ENCODE data around the gene PSD2. TPM values are rescaled to one million over a fixed set of nuclear protein-coding genes. Genes with fewer than 3 reads are reported as not detected.

The PSD2 gene
- polyA plus RNA-seq, 2 donors = 0.02 to 0.04 TPM

DNA sequence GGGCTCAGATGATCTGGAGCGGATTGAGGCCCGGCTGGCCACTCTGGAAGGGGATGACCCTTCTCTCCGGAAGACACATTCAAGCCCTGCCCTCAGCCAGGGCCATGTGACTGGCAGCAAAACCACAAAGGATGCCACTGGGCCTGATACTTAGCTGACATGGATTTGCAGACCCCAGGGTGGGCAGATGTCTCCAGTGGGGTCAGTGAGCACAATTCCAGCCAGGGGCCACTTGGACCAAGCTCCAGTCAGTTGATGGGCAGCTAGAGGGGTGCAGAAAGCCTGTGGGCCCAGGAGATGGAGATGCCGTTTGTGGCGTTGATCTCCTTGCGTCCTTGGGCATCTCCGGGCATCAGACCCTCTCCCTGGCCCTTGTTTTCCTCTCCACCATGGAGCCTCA, 46.7 kb downstream of the PSD2 start:
- H3K4me3 ChIP-seq (ENCODE audit: low read depth in 1 of 2, low read length in 2 of 2) = no peak overlapping the region
- H3K27me3 ChIP-seq (ENCODE audit: control insufficient read depth in 1 of 2, insufficient read depth in 2 of 2, low read length in 2 of 2) = no peaks in the 10 kb centered on the region
- no peaks in the 10 kb centered on the region for H3K4me1 ChIP-seq (ENCODE audit: control insufficient read depth in 2 of 2, insufficient read depth in 2 of 2, low read length in 1 of 2)
- no peaks in the 10 kb centered on the region for H3K36me3 ChIP-seq (ENCODE audit: control insufficient read depth in 2 of 2, insufficient read depth in 2 of 2, low read length in 1 of 2)
- no peak overlapping the region for H3K27ac ChIP-seq (ENCODE audit: low read depth in 2 of 2, low read length in 1 of 2)
- H3K9me3 ChIP-seq (ENCODE audit: control insufficient read depth in 2 of 2, insufficient read depth in 1 of 2, low read depth in 1 of 2, low read length in 1 of 2) = no peaks in the 10 kb centered on the region
- 91 to 93% methylated on average over 7 of the region's 7 CpGs for WGBS, 2 donors

DNA sequence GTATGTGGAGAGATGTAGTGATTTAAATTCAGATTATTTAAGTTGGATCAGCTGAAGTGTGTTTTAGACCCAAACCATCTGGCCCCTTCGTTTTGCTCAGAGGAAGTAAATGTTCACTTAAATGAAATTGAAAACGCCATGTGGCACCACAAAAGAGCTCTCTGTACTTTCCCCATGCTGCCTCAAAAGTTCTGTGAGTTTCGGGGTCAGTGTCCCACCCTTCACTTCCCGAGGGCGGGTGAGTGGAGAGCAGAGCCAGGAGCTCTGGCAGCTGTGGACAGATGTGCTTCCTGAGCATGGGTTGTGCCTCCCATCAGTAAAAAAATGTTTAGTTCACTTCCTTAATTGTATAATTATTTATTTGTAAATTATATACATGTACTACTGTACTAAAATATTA, 48.4 kb downstream of the PSD2 start:
- H3K4me1 ChIP-seq (ENCODE audit: control insufficient read depth in 2 of 2, insufficient read depth in 2 of 2, low read length in 1 of 2) = no peaks in the 10 kb centered on the region
- H3K9me3 ChIP-seq (ENCODE audit: control insufficient read depth in 2 of 2, insufficient read depth in 1 of 2, low read depth in 1 of 2, low read length in 1 of 2) = no peaks in the 10 kb centered on the region
- no peak overlapping the region for H3K4me3 ChIP-seq (ENCODE audit: low read depth in 1 of 2, low read length in 2 of 2)
- H3K36me3 ChIP-seq (ENCODE audit: control insufficient read depth in 2 of 2, insufficient read depth in 2 of 2, low read length in 1 of 2) = no peaks in the 10 kb centered on the region
- H3K27ac ChIP-seq (ENCODE audit: low read depth in 2 of 2, low read length in 1 of 2) = no peak overlapping the region
- WGBS, 2 donors = 45 to 54% methylated on average over 5 of the region's 5 CpGs
- H3K27me3 ChIP-seq (ENCODE audit: control insufficient read depth in 1 of 2, insufficient read depth in 2 of 2, low read length in 2 of 2) = no peaks in the 10 kb centered on the region

DNA sequence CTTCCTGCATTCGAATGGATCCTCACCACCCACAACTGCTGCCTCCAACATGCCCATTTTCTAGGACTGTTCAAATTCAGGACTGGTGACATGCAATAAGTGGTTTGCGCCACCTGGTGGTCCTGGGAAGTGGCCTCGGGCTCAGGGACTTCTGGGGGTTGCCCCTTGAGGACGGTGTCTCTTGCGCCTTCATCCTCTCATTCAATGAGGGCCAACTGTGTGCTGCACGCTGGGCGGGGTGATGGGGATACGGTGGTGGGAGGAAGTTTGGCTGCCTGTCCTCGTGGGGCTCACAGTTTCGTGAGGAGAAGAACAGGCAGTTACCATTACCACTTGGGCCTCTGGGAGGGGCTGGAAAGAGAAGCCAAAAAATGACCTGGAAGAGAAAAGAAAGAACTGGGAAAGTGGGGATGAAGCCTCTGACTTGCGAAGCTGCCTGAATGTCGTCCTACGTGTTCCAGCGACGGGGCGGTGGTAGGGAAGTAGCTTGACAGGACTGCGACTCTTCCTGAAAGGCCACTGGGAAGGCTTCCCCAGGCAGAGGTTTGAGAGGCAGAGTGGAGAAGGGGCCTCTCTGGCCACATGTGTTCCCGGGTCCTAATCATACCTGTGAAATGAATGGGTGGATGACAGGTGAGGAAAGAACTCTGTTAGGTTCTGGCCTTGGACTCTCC, 49.0 kb downstream of the PSD2 start:
- Histone ChIP-seq H3K4me1 (ENCODE audit: control insufficient read depth in 2 of 2, insufficient read depth in 2 of 2, low read length in 1 of 2) (no peaks in the 10 kb centered on the region), H3K27ac (ENCODE audit: low read depth in 2 of 2, low read length in 1 of 2) (no peak overlapping the region), H3K27me3 (ENCODE audit: control insufficient read depth in 1 of 2, insufficient read depth in 2 of 2, low read length in 2 of 2) (no peaks in the 10 kb centered on the region), H3K9me3 (ENCODE audit: control insufficient read depth in 2 of 2, insufficient read depth in 1 of 2, low read depth in 1 of 2, low read length in 1 of 2) (no peaks in the 10 kb centered on the region), H3K36me3 (ENCODE audit: control insufficient read depth in 2 of 2, insufficient read depth in 2 of 2, low read length in 1 of 2) (no peaks in the 10 kb centered on the region), H3K4me3 (ENCODE audit: low read depth in 1 of 2, low read length in 2 of 2) (no peak overlapping the region)
- WGBS, 2 donors = 53 to 58% methylated on average over 18 of the region's 18 CpGs

DNA sequence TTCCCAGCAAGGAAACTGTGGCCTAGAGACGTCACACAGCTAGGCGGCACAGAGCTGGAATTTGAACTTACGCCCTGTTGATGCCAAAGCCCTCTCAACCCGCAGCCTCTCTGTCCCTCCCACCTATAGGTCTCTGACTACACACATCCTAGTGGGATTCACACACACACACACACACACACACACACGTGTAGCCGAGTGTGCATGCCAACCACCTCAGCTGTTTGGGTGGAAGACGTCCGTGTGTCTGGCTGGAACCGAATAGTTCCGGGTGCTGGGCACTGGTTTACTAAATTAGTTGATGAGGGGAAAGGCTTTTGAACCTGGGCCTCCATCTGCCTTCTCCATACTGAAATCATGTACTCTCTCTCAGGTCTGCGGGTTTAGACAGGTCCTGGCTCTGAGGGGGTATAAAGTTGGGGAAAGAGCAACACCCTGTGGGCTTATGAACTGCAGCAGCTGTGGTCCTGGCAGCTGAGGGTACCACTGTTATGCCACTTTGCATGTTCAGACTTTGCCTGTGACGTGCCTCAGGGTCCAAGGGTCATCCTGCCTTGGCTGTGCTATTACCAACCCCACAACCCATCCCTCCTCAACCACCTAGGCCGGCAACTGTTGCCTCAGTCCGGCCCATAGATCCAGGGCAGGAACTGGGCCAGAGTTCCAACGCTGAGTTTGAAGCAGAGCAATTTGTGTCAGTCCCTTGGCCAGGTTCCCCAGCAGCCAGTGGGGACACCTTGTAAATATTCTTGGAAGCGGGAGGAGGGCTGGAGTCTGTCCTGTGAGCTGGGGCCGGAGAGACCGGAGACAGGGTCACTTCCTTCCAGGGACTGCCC, 50.5 kb downstream of the PSD2 start:
- Histone ChIP-seq H3K9me3 (ENCODE audit: control insufficient read depth in 2 of 2, insufficient read depth in 1 of 2, low read depth in 1 of 2, low read length in 1 of 2) (no peaks in the 10 kb centered on the region), H3K4me1 (ENCODE audit: control insufficient read depth in 2 of 2, insufficient read depth in 2 of 2, low read length in 1 of 2) (no peaks in the 10 kb centered on the region), H3K4me3 (ENCODE audit: low read depth in 1 of 2, low read length in 2 of 2) (no peak overlapping the region), H3K36me3 (ENCODE audit: control insufficient read depth in 2 of 2, insufficient read depth in 2 of 2, low read length in 1 of 2) (no peaks in the 10 kb centered on the region), H3K27ac (ENCODE audit: low read depth in 2 of 2, low read length in 1 of 2) (no peak overlapping the region), H3K27me3 (ENCODE audit: control insufficient read depth in 1 of 2, insufficient read depth in 2 of 2, low read length in 2 of 2) (no peaks in the 10 kb centered on the region)
- 51 to 53% methylated on average over 18 of the region's 18 CpGs for WGBS, 2 donors

DNA sequence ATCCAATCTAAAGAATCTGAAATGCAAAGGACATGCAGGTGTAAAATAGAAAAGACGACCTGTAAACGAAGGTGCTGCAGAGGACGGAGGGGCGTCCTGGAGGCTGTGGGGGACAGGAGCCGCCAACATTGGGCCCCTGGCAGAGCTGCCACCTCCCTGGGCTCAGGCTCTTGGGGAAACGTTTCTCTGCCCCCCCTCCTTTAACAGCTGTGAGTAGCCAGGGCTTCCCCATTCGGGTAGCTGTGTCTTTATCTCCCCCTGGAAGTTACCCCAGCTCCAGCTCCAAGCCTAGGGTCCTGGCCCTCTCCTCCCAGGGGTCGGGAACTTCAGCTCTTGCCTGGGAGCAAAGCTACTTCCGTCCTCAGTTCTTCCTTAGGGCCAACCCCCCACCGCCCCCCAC, 51.5 kb downstream of the PSD2 start:
- Histone ChIP-seq H3K36me3 (ENCODE audit: control insufficient read depth in 2 of 2, insufficient read depth in 2 of 2, low read length in 1 of 2) (no peaks in the 10 kb centered on the region), H3K4me1 (ENCODE audit: control insufficient read depth in 2 of 2, insufficient read depth in 2 of 2, low read length in 1 of 2) (no peaks in the 10 kb centered on the region), H3K27me3 (ENCODE audit: control insufficient read depth in 1 of 2, insufficient read depth in 2 of 2, low read length in 2 of 2) (no peaks in the 10 kb centered on the region), H3K4me3 (ENCODE audit: low read depth in 1 of 2, low read length in 2 of 2) (no peak overlapping the region), H3K27ac (ENCODE audit: low read depth in 2 of 2, low read length in 1 of 2) (no peak overlapping the region), H3K9me3 (ENCODE audit: control insufficient read depth in 2 of 2, insufficient read depth in 1 of 2, low read depth in 1 of 2, low read length in 1 of 2) (no peaks in the 10 kb centered on the region)
- WGBS, 2 donors = 57 to 58% methylated on average over 10 of the region's 10 CpGs

DNA sequence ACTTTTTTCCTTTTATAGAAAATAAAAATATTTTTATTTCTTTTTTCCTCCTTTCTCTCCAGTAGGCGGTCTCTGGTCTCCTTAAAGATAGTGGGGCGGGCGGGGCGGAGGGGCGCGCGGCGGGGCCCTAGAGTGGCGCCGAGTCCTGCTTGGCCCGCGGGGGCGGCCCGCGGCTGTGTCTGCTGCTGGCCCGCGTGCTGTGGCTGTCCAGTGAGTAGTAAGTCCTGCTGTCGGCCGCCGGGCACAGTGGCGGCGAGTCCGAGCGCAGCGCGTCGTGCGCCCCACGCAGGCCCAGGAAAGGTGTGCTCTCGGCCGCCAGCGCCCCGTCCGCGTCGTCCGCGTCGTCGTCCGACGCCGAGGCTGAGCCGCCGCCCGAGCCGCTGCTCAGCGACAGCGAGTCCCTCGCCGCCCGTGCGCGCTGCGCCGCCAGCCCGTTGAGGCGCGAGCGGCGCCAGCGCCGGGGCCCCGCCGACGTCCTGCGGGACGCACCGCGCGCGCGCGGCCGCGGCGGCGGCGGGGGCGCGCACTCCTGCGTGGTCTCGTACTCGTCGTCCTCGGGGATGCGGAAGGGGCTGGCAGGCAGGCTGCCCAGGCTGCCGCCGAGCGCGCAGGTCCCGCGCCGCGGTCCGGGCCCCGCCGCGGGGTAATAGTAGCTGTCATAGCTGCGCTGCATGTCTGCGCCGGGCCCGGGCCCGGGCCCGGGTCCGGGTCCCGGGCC, 52.3 kb downstream of the PSD2 start:
- Histone ChIP-seq H3K36me3 (ENCODE audit: control insufficient read depth in 2 of 2, insufficient read depth in 2 of 2, low read length in 1 of 2) (peaks cover 0 to under 1% of the 10 kb centered on the region in 2 donors), H3K27ac (ENCODE audit: low read depth in 2 of 2, low read length in 1 of 2) (peak overlapping the region; percentile 27), H3K9me3 (ENCODE audit: control insufficient read depth in 2 of 2, insufficient read depth in 1 of 2, low read depth in 1 of 2, low read length in 1 of 2) (no peaks in the 10 kb centered on the region), H3K4me1 (ENCODE audit: control insufficient read depth in 2 of 2, insufficient read depth in 2 of 2, low read length in 1 of 2) (no peaks in the 10 kb centered on the region), H3K4me3 (ENCODE audit: low read depth in 1 of 2, low read length in 2 of 2) (peak overlapping the region; percentile 35 to 39), H3K27me3 (ENCODE audit: control insufficient read depth in 1 of 2, insufficient read depth in 2 of 2, low read length in 2 of 2) (no peaks in the 10 kb centered on the region)
- WGBS, 2 donors = 31 to 37% methylated on average over 96 to 107 of the region's 107 CpGs

DNA sequence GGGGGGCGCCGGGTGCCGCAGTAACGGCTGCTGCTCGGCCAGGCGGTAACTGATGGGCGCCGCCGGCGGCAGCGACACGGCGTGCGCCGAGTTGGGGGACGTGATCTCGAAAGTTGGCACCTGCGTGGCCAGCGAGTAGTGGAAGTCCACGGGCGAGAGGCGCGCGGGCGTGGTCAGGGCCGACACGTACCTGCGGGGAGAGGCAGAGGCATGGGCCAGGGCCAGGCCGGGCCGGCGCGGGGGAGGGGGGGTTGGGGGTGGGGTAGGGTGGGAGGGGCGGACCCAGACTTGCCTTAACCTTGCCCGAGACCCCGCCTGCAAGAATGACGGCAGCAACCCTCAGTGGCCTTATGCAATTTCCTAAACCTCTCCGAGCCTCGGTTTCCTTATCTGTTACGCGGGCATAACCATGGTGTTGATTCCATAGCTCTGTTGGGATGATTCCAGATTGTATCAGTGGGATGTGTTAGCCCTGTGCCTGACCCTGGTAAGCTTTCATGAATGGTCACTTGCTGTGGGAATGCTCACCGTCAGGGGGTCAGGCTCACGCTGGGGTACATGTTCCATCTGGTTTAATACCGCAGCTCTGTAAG, 53.0 kb downstream of the PSD2 start:
- WGBS, 2 donors = 39 to 43% methylated on average over 25 to 43 of the region's 43 CpGs
- no peaks in the 10 kb centered on the region for H3K4me1 ChIP-seq (ENCODE audit: control insufficient read depth in 2 of 2, insufficient read depth in 2 of 2, low read length in 1 of 2)
- no peaks in the 10 kb centered on the region for H3K9me3 ChIP-seq (ENCODE audit: control insufficient read depth in 2 of 2, insufficient read depth in 1 of 2, low read depth in 1 of 2, low read length in 1 of 2)
- H3K27me3 ChIP-seq (ENCODE audit: control insufficient read depth in 1 of 2, insufficient read depth in 2 of 2, low read length in 2 of 2) = no peaks in the 10 kb centered on the region
- H3K4me3 ChIP-seq (ENCODE audit: low read depth in 1 of 2, low read length in 2 of 2) = peak overlapping the region; percentile 35 to 39
- peaks cover 0 to 2% of the 10 kb centered on the region in 2 donors for H3K36me3 ChIP-seq (ENCODE audit: control insufficient read depth in 2 of 2, insufficient read depth in 2 of 2, low read length in 1 of 2)
- peak overlapping the region; percentile 27 to 34 for H3K27ac ChIP-seq (ENCODE audit: low read depth in 2 of 2, low read length in 1 of 2)

DNA sequence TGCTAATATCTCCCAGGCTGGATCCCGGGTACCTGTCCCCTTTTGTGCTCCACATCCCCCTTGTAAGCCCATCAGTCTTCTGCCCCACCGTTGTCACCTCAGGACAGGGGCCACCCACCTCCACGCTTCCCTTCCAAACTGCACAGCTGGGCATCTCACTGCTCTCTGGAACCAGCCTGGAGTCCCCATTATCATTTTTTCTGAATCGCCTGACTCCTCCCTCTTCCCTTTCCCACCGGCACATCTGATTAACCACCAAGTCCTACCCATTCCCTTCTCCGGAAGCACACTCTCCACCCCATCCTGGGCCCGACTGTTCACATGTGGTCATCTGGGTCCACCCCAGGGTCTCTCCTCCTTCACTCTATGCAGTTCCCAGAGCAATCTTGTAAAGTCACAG, 53.9 kb downstream of the PSD2 start:
- H3K4me3 ChIP-seq (ENCODE audit: low read depth in 1 of 2, low read length in 2 of 2) = no peak overlapping the region
- peaks cover 0 to 2% of the 10 kb centered on the region in 2 donors for H3K36me3 ChIP-seq (ENCODE audit: control insufficient read depth in 2 of 2, insufficient read depth in 2 of 2, low read length in 1 of 2)
- no peak overlapping the region for H3K27ac ChIP-seq (ENCODE audit: low read depth in 2 of 2, low read length in 1 of 2)
- H3K9me3 ChIP-seq (ENCODE audit: control insufficient read depth in 2 of 2, insufficient read depth in 1 of 2, low read depth in 1 of 2, low read length in 1 of 2) = no peaks in the 10 kb centered on the region
- H3K27me3 ChIP-seq (ENCODE audit: control insufficient read depth in 1 of 2, insufficient read depth in 2 of 2, low read length in 2 of 2) = no peaks in the 10 kb centered on the region
- 69 to 70% methylated on average over 7 of the region's 7 CpGs for WGBS, 2 donors
- H3K4me1 ChIP-seq (ENCODE audit: control insufficient read depth in 2 of 2, insufficient read depth in 2 of 2, low read length in 1 of 2) = no peaks in the 10 kb centered on the region

DNA sequence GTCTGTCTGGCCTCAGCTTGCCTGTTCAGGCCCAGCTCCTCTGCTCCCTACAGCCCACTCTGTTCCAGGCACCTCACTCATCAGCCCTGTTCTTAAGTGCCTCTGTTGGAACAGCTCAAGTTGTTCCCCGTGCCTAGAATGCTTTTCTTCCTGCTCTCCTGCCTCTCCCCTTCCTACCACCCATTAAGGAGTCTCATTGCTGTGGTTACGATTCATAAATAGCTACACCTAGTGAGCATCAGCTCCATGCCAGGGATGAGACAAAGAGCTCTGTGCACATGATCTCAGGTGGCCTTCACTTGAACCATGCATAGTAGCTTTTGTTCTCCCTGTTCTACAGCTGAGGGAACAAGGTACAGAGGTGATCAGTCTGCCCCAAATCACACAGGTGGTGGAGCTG, 54.3 kb downstream of the PSD2 start:
- Histone ChIP-seq H3K27me3 (ENCODE audit: control insufficient read depth in 1 of 2, insufficient read depth in 2 of 2, low read length in 2 of 2) (no peaks in the 10 kb centered on the region), H3K9me3 (ENCODE audit: control insufficient read depth in 2 of 2, insufficient read depth in 1 of 2, low read depth in 1 of 2, low read length in 1 of 2) (no peaks in the 10 kb centered on the region), H3K4me1 (ENCODE audit: control insufficient read depth in 2 of 2, insufficient read depth in 2 of 2, low read length in 1 of 2) (no peaks in the 10 kb centered on the region), H3K4me3 (ENCODE audit: low read depth in 1 of 2, low read length in 2 of 2) (no peak overlapping the region), H3K27ac (ENCODE audit: low read depth in 2 of 2, low read length in 1 of 2) (no peak overlapping the region), H3K36me3 (ENCODE audit: control insufficient read depth in 2 of 2, insufficient read depth in 2 of 2, low read length in 1 of 2) (peaks cover 0 to 2% of the 10 kb centered on the region in 2 donors)
- 47 to 51% methylated on average over 2 of the region's 2 CpGs for WGBS, 2 donors
